T-helper 2 cell treated with Interferon-gamma antibody and Interleukin-4, amounts not matched to agents 100 ng/mL and 5 ng/mL, for 36 hours (primary cell): ENCODE data around the gene SAMD11. TPM values are rescaled to one million over a fixed set of nuclear protein-coding genes. Genes with fewer than 3 reads are reported as not detected.

ENCODE experiments used
- intact Hi-C: fragments of 100-400 bp; cut with micrococcal nuclease; formaldehyde crosslinking; loops from one replicate; pipeline ENCODE4 v1.15.1; 2023
- total RNA-seq: library from RNA; stranded (reverse); gene quantifications from 2 replicates; pipeline ENCODE4 v1.2.3, GENCODE V29; 2022

SAMD11 gene
- total RNA-seq, 1 donor from 2014 or later, result not detected

DNA sequence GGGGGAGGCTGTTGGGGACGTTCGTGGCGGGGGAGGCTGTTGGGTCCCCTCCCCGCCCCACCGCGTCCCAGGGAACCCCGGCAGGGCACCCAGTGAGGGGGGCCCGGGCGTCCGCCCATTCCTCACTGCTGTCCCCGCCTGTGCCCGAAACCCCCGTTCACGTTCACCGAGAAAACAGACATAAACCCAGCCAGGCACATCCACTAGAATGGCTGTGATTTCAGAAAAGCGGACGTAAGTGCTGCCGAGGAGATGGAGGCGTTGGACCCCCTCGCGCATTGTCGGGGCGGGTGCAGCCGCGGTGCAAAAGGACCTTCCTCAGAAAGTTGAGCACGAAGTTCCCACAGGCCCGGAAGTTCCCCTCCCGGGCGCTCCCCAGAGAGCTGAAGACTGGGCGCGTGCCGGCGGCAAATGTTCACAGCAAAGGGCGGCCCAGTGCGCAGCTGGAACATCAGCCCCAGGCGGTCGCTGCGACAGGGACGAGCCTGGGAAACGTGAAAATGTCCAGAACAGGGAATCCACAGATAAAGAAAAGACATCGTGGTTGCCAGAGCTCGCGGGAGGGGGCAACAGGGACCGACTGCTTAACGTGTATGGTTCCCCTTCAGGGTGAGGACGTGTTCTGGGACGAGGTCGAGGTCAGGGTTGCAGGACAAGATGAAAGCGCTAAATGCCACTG, 18.5 kb upstream of the SAMD11 start:
- intact Hi-C loops, result loop anchor here (5.0 kb wide), 1 partner anchor 72 kb away; no protein-coding TSS in a partner anchor

GRCh38 chr1:905811-906599, 17.7 kb upstream of the SAMD11 start:
- intact Hi-C loops, result loop anchor here (5.0 kb wide), 1 partner anchor 71 kb away; no protein-coding TSS in a partner anchor

DNA sequence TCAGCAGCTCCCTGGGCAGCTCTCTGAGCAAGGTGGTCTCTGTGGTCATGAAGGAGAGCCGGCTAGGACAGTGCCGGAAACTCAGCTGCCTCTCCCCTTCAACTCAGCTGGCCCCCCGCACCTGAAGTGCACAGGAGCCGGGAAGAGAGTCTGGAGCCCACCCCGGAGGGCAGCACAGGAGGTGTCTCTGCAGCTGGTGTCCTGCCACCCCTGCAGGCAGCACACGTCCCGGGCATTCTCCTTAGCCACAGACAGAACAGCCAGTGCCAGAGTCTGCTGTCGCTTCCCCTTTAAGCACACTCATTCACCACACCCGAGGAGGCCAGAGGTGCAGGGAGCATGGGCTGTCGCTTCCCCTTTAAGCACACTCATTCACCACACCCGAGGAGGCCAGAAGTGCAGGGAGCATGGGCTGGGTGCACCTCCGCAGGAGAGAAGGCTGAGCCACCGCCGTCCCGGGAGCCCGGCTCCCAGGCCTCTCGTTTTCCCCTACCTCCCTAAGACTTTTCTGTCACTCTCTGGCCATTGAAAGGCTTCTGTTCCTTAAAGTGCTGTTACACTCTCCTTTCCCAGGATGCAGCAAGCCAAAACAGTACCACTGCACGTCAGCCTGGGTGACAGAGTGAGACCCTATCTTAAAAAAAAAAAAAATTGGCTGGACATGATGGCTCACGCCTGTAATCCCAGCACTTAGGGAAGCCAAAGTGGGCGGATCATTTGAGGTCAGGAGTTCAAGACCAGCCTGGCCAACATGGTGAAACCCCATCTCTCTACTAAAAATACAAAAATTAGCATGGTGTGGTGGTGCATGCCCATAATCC, 16.9 kb upstream of the SAMD11 start:
- intact Hi-C loops, result loop anchor here (5.0 kb wide), 1 partner anchor 70 kb away; no protein-coding TSS in a partner anchor

DNA sequence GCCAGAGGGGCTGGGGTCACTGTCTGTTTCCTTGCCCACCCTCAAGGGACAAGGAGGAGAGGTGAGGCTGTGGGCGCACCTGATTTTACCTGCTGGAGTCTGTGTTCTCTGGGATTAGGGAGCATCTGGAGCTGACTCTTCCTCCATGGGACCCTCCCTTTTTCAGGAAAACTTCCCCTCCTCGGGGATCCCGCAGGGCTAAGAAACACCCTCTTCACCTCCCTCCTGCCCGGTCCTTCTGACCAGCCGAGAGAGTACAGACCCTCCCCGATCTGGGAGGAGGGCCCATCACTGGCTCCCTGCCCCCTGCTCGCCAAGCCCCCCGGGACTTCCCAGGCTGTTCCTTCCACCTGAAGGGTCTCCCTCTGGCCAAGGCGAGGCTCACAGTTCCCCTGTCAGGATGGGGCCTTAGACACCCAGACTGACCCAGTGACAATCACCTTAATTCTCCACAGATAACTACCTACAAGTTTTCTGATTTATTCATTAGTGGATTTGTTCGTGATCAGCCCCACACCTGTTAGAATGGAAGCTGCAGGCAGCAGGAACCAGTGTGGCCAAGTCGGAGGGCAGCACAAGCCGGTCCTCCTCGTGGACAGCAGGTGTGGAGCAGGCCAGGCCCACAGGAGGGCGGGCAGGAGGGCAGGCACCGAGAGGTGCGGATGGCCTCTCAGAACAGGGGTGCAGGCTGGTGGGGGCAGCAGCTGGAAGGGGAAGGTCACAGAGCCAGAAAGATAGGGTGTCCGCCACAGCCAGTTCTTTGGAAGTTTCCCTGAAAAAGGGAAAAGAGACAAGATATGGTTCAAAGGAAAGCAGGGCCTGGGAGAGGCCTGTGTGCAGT, 15.9 kb upstream of the SAMD11 start:
- intact Hi-C loops, result loop anchor here (5.0 kb wide), 1 partner anchor 69 kb away; no protein-coding TSS in a partner anchor

- intact Hi-C loops, result loop anchor here (5.0 kb wide), 1 partner anchor 69 kb away; no protein-coding TSS in a partner anchor
Observed at GRCh38 chr1:908661-909060, 15.1 kb upstream of the SAMD11 start.

- intact Hi-C loops, result loop anchor here (5.0 kb wide), 1 partner anchor 67 kb away; no protein-coding TSS in a partner anchor
Observed at GRCh38 chr1:909861-910310, 13.8 kb upstream of the SAMD11 start.

GRCh38 chr1:910311-910880, 13.3 kb upstream of the SAMD11 start:
- intact Hi-C loops, result no loop called here

- intact Hi-C loops, result no loop called here
Observed at GRCh38 chr1:910881-911721, 12.6 kb upstream of the SAMD11 start.

DNA sequence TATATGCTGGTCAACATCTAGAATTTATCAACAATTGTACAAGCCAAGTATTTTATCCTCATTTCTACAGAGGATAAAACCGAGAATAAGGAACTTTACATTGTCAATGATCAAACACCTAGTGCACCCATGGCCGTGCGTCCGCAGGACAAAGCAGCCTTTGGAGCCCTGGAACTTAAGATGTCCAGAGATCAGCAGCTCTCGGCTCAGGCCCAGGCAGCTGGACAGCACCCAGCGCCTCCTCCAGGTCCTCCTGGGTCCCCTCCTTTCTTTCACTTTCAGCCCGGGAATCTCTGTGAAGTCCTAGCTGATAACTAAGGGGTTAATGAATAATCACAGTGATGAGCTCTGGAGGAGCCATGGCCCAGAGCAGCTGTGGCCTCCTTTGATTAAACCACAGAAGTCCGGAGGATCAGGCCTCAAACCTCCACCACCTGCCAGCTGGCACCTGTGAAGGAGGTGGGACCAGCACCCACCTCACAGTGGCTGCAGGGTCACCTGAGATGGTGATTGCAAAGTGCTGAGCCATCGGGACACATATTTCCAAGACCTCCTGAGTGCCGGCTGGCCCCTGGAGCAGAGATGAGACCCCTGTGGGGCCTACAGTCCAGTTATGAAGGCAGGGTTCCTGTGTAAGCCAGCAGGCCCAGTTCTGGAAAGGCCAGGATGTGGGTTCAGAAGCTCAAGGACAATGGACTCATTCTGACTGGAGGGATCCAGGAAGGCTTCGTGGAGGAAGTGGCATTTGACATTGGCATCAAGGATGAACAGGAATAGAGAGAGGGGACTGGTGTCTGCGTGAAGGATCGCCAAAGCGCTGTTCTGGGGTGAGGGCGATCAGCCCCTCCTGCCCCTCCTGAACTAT, 11.6 kb upstream of the SAMD11 start:
- intact Hi-C loops, result no loop called here

DNA sequence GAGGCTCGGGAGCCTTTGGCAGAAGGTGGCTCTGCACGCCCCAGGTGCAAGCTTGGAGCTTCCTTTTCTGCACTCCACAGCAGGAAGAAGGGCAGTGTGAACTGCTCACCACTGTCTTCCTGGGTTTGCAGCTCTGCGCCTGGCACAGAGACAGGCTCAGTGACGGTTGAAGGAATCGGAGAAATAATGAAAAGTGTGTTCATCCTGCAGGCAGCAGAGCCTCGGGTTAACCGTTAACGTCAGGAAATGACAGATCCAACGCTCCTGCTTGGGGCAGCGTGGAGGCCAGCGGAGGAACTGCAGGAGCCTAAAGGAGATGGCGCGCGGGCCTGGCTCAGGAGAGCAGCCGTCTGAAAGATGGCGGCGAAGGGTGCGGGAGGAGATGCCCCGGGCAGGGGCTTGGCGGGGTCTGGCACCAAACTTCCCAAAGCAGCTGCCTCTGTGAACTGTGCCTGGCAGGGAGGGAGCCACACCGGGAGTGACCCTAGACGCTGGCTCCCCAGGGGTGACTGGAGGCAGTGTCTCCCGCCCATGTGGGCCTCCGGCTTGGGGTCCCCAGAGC, 10.9 kb upstream of the SAMD11 start:
- intact Hi-C loops, result no loop called here

DNA sequence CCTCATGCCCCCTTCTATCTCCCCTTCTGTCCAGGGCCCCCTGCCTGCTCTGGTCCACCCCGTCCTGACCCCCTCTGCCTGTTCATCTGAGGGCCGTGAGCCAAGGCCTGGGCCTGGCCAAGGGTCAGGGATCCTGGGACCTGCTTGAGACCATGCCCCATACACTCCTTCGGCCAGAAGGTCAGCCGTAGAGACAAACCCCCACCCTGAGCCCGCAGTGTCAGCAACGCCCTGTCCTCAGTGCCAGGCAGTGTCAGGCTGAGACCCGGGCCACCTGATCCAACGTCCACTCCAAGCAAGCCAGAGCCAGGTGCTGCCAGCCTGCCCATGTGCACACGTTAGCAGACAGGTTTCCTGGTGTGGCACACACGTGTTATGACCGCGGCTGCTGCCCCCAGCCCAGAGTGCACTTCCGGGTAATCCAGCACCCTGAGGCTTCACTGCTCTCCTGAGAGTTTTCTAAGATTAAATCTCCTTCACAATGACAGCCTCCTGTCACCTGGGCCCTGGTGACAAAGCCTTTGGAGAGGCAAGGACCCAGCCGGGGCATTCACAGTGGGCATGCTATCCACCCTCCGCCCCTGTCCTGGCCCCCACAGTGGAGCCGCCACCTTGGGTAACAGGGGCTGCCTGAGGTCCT, 10.1 kb upstream of the SAMD11 start:
- intact Hi-C loops, result no loop called here

- intact Hi-C loops, result no loop called here
Observed at GRCh38 chr1:914131-914890, 9.4 kb upstream of the SAMD11 start.

- intact Hi-C loops, result no loop called here
Observed at GRCh38 chr1:914891-915280, 8.8 kb upstream of the SAMD11 start.

- intact Hi-C loops, result no loop called here
Observed at GRCh38 chr1:915295-916172, 8.2 kb upstream of the SAMD11 start.

DNA sequence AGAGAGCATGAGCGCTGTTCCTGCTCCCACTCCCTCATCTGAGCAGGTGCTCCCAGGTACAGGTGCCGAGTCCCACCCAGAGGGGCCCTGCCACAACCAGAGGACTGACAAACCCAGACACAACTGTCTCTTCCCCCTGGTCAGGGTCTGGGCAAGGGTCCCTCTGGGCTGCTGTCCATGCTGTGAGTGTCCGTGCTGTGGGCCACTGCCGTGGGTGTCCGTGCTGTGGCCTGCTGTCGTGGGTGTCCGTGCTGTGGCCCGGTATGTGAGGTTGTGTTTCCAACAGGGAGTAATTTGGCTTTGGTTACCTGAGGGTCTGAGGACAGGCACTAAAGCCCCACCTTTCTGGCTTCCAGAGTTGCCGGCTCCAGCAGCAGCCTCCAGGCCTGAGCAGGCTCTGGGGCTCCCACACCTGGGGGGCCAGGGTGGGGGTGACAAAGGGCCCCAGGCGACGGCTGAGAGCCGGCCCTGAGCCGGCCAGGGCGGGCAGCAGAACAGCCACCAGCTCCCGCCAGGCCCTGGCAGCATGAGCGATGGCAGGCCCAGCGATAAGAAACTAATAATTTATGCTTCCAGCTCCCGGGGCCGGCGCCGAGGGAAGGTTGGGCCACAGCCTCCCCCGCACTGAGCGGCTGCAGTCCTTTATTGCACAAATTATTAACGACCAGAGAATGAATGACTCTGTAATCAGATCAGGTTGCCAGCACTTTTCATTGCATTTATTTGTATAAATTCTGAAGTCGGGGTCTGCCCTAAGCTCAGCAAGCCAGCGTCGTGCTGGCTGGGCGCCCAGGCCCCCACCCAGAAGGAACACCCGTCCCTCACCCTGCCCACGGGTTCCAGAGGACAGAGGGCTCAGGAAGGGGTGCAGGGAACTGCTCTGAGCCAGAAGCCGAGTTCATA, 7.3 kb upstream of the SAMD11 start:
- intact Hi-C loops, result no loop called here
